Cardiac fibroblast (primary cell): ENCODE measurements around the gene SLC22A13.

Experiments used
- DNase-seq, 2 donors: peaks; one replicate each; pipeline versions ENCODE4 v3.0.0 to v3.0.0-alpha.2; 2010; ENCODE audit warnings: low read depth in 2 of 2
- H3K4me3 ChIP-seq, 2 donors: replicated peaks in 1 of 2; 1 replicate in 1 of 2; 2 replicates in 1 of 2; pipeline ENCODE4 v1.5.1; 2011; ENCODE audit warnings: low read depth in 2 of 2, low read length in 2 of 2, mild to moderate bottlenecking in 2 of 2, moderate library complexity in 1 of 2
- CTCF ChIP-seq: IDR thresholded peaks from one replicate; pipeline ENCODE4 v1.5.1; 2011; ENCODE audit warnings: low read depth, mild to moderate bottlenecking, low read length, inconsistent platforms

Gene SLC22A13

GRCh38 chr3:38270606-38271005, 5.0 kb downstream of the SLC22A13 start:
- H3K4me3 ChIP-seq = no peak overlapping the region
- no peak for TF ChIP-seq CTCF
- DNase-seq = peak in 1 of 2 donors; percentile 2

GRCh38 chr3:38271553-38271952, 5.9 kb downstream of the SLC22A13 start:
- TF ChIP-seq CTCF = no peak
- H3K4me3 ChIP-seq = no peak overlapping the region
- DNase-seq = no peak

GRCh38 chr3:38274864-38275649, 9.4 kb downstream of the SLC22A13 start:
- no peak for DNase-seq
- TF ChIP-seq CTCF = no peak
- H3K4me3 ChIP-seq = no peak overlapping the region

- no peak overlapping the region for H3K4me3 ChIP-seq
- TF ChIP-seq CTCF = no peak
- no peak for DNase-seq
Measured at GRCh38 chr3:38275658-38276057, 10.0 kb downstream of the SLC22A13 start.

- no peak for DNase-seq
- TF ChIP-seq CTCF = no peak
- H3K4me3 ChIP-seq = no peak overlapping the region
Measured at GRCh38 chr3:38276081-38276916, 10.7 kb downstream of the SLC22A13 start.

GRCh38 chr3:38276917-38277630, 11.5 kb downstream of the SLC22A13 start:
- DNase-seq = no peak
- TF ChIP-seq CTCF = no peak
- no peak overlapping the region for H3K4me3 ChIP-seq
